K562 (cell line): ENCODE results near the gene RNF175. TPM values are rescaled to one million over a fixed set of nuclear protein-coding genes. Genes with fewer than 3 reads are reported as not detected.

ENCODE experiments used
- ATAC-seq: fragments of 200-7000 bp; cut with Tn5 transposase; 3 replicates; pipeline ENCODE4 v1.9.1; 2020; ENCODE audit warnings: moderate library complexity
- BruUV-seq: library from RNA; stranded (reverse); fragments of 400-500 nt; replicated peaks from 2 replicates; lab custom pipeline; 2021; lab: Mats Ljungman, UMichigan
- CTCF ChIA-PET: fragments of 300-600 bp; formaldehyde crosslinking; extraction: SDS; loops from one replicate; lab custom pipeline; 2021; ENCODE audit warnings: low intra/inter-chr PET ratio; lab: Yijun Ruan, JAX
- POLR2A ChIA-PET: fragments of 300-600, 350-650 bp; sonication (Branson Sonifier 250); formaldehyde crosslinking; extraction: SDS; loops from one replicate; lab custom pipeline; 2021; ENCODE audit warnings: antibody characterized with exemption, inconsistent platforms; lab: Yijun Ruan, JAX
- DNase-seq, 4 experiments: peaks; one replicate each; pipeline versions ENCODE4 v3.0.0 to v3.0.0-alpha.2; 2011 to 2018; ENCODE audit warnings: low spot score in 3 of 4, mixed read lengths in 3 of 4; ENCODE audit errors: extremely low read depth in 1 of 4
- FAIRE-seq: peaks from 2 replicates; lab custom pipeline; 2011; peaks lifted over from hg19 to GRCh38; lab: Jason Lieb, UNC
- H2AFZ ChIP-seq: 2 replicates; pipeline ENCODE4 v1.6.0; 2011; ENCODE audit warnings: low read depth, low read length, control low read depth, inconsistent platforms
- H3K27ac ChIP-seq: fragments of 200-600 bp; 3 replicates; pipeline ENCODE4 v1.8.0; 2011; ENCODE audit warnings: low read depth, mild to moderate bottlenecking, control low read depth, inconsistent platforms, low read length, moderate library complexity, mixed read lengths; ENCODE audit errors: extremely low read depth
- H3K27me3 ChIP-seq, 2 experiments: fragments of 300-600 bp in 1 of 2; 2 replicates in 1 of 2; 3 replicates in 1 of 2; pipeline versions ENCODE4 v1.6.0 to v1.8.0; 2011; ENCODE audit warnings: inconsistent platforms in 2 of 2, low read length in 2 of 2, mild to moderate bottlenecking in 1 of 2, mixed read lengths in 1 of 2, moderate library complexity in 1 of 2; ENCODE audit not compliant: control insufficient read depth in 2 of 2, insufficient read depth in 2 of 2
- H3K36me3 ChIP-seq: fragments of 300-600 bp; 3 replicates; pipeline ENCODE4 v1.8.0; 2011; ENCODE audit warnings: mild to moderate bottlenecking, low read length, inconsistent platforms; ENCODE audit not compliant: control insufficient read depth, insufficient read depth
- H3K4me1 ChIP-seq, 2 experiments: fragments of 200-600 bp in 1 of 2; replicated peaks in 1 of 2; 2 replicates in 1 of 2; 3 replicates in 1 of 2; pipeline versions ENCODE4 v1.5.1 to v1.8.0; 2011; ENCODE audit warnings: inconsistent platforms in 2 of 2, low read length in 2 of 2, mild to moderate bottlenecking in 1 of 2, mixed read lengths in 1 of 2, moderate library complexity in 1 of 2; ENCODE audit not compliant: control insufficient read depth in 2 of 2, insufficient read depth in 2 of 2
- H3K4me2 ChIP-seq: 2 replicates; pipeline ENCODE4 v1.6.1; 2011; ENCODE audit warnings: low read length, control low read depth, inconsistent platforms, mixed read lengths; ENCODE audit not compliant: insufficient read depth
- H3K4me3 ChIP-seq: fragments of 200-600 bp; sonication (generic), shearing (Covaris generic); 2 replicates; pipeline ENCODE4 v1.5.1; 2016; ENCODE audit warnings: control low read depth, inconsistent platforms
- H3K79me2 ChIP-seq: fragments of 200-600 bp; 3 replicates; pipeline ENCODE4 v1.8.0; 2011; ENCODE audit warnings: low read length, inconsistent platforms; ENCODE audit not compliant: control insufficient read depth, insufficient read depth
- H3K9ac ChIP-seq, 2 experiments: 2 replicates each; pipeline versions ENCODE4 v1.6.0 to v1.6.1; 2011; ENCODE audit warnings: low read depth in 2 of 2, low read length in 2 of 2, control low read depth in 1 of 2, inconsistent platforms in 1 of 2, mild to moderate bottlenecking in 1 of 2, mixed read lengths in 1 of 2; ENCODE audit not compliant: insufficient read depth in 1 of 2
- H3K9me1 ChIP-seq: one replicate; pipeline ENCODE4 v1.6.0; 2011; ENCODE audit warnings: inconsistent platforms, mild to moderate bottlenecking, low read length, moderate library complexity; ENCODE audit not compliant: control insufficient read depth, insufficient read depth
- H3K9me3 ChIP-seq: replicated peaks from 2 replicates; pipeline ENCODE4 v1.5.1; 2011; ENCODE audit warnings: low read depth, low read length, inconsistent platforms; ENCODE audit not compliant: control insufficient read depth, insufficient read depth
- H4K20me1 ChIP-seq: replicated peaks from 2 replicates; pipeline ENCODE4 v1.6.1; 2011; ENCODE audit warnings: low read length, inconsistent platforms, mixed read lengths; ENCODE audit not compliant: control insufficient read depth, insufficient read depth
- ADNP ChIP-seq: fragments of 200-800 bp; sonication (Bioruptor generic); IDR thresholded peaks from 2 replicates; pipeline ENCODE4 v1.6.1; 2016; ENCODE audit warnings: missing genetic modification characterization, missing compliant biosample characterization
- CBFB ChIP-seq: sonication (generic); formaldehyde crosslinking; IDR thresholded peaks from 2 replicates; pipeline ENCODE4 v1.4.0; 2020; ENCODE audit warnings: mild to moderate bottlenecking, missing genetic modification reagents
- CHCHD3 ChIP-seq: fragments of 250-450 bp; sonication (Bioruptor Pico); IDR thresholded peaks from 2 replicates; pipeline ENCODE4 v2.1.2; 2022; ENCODE audit warnings: mild to moderate bottlenecking
- CHD1 ChIP-seq: fragments of 200-600 bp; sonication (generic); IDR thresholded peaks from one replicate; pipeline ENCODE4 v1.6.1; 2012; ENCODE audit warnings: mild to moderate bottlenecking, moderate library complexity, low read length, inconsistent platforms
- DNMT1 ChIP-seq: fragments of 450-650 bp; IDR thresholded peaks from 2 replicates; pipeline ENCODE4 v1.6.1; 2016; ENCODE audit warnings: antibody characterized with exemption, mild to moderate bottlenecking
- ETS2 ChIP-seq: IDR thresholded peaks from 2 replicates; pipeline ENCODE4 v1.6.1; 2016; ENCODE audit warnings: borderline replicate concordance, missing genetic modification characterization, mild to moderate bottlenecking, moderate library complexity, missing compliant biosample characterization; ENCODE audit not compliant: poor library complexity, severe bottlenecking
- FOXM1 ChIP-seq, 2 experiments: fragments of 450-650 bp in 1 of 2; sonication (generic) in 1 of 2; formaldehyde crosslinking in 1 of 2; IDR thresholded peaks; 2 replicates each; pipeline versions ENCODE4 v1.6.1 to v1.9.0; 2017 to 2022; ENCODE audit warnings: low read depth in 2 of 2, mild to moderate bottlenecking in 2 of 2, missing genetic modification reagents in 1 of 2, moderate library complexity in 1 of 2
- KAT7 ChIP-seq: sonication (generic); formaldehyde crosslinking; IDR thresholded peaks from 2 replicates; pipeline ENCODE4 v1.8.0; 2022; ENCODE audit warnings: missing genetic modification reagents, mild to moderate bottlenecking, borderline replicate concordance
- MED1 ChIP-seq: sonication (generic); formaldehyde crosslinking; IDR thresholded peaks from 2 replicates; pipeline ENCODE4 v1.8.1; 2023; ENCODE audit warnings: missing genetic modification reagents, borderline replicate concordance
- MXI1 ChIP-seq: IDR thresholded peaks from 2 replicates; pipeline ENCODE4 v1.6.1; 2011; ENCODE audit warnings: low read depth, mild to moderate bottlenecking, improper control_type of control experiment, low read length
- NFATC3 ChIP-seq: fragments of 450-650 bp; IDR thresholded peaks from 2 replicates; pipeline ENCODE4 v1.6.1; 2017; ENCODE audit warnings: mild to moderate bottlenecking
- NFIC ChIP-seq: fragments of 450-650 bp; IDR thresholded peaks from 2 replicates; pipeline ENCODE4 v1.6.1; 2017; ENCODE audit warnings: mild to moderate bottlenecking, inconsistent platforms
- POLR2AphosphoS5 ChIP-seq: IDR thresholded peaks from 2 replicates; pipeline ENCODE4 v1.6.1; 2011; ENCODE audit warnings: mild to moderate bottlenecking, low read depth, low read length, moderate library complexity; ENCODE audit not compliant: control insufficient read depth, insufficient read depth
- RFX5 ChIP-seq: IDR thresholded peaks from 2 replicates; pipeline ENCODE4 v1.6.1; 2011; ENCODE audit warnings: low read depth, mild to moderate bottlenecking, improper control_type of control experiment, low read length
- ZKSCAN1 ChIP-seq: fragments of 150-350 bp; IDR thresholded peaks from 2 replicates; pipeline ENCODE4 v1.6.1; 2016; ENCODE audit warnings: low read depth, low read length
- ZNF140 ChIP-seq: fragments of 250-450 bp; sonication (Bioruptor Pico); IDR thresholded peaks from 2 replicates; pipeline ENCODE4 v1.8.0; 2021; ENCODE audit warnings: moderate library complexity, mild to moderate bottlenecking, inconsistent platforms
- ZNF197 ChIP-seq: fragments of 200-800 bp; sonication (Bioruptor generic); IDR thresholded peaks from 2 replicates; pipeline ENCODE4 v1.6.1; 2016; ENCODE audit warnings: low read depth, missing genetic modification characterization, missing compliant biosample characterization
- ZNF551 ChIP-seq: fragments of 250-450 bp; sonication (Bioruptor Pico); IDR thresholded peaks from 2 replicates; pipeline ENCODE4 v1.5.0; 2021; ENCODE audit warnings: mild to moderate bottlenecking, moderate library complexity
- ZNF785 ChIP-seq: fragments of 250-450 bp; sonication (Bioruptor Pico); IDR thresholded peaks from 2 replicates; pipeline ENCODE4 v1.4.0; 2020; ENCODE audit warnings: mild to moderate bottlenecking
- WGBS: fragments of 100-300 bp; shearing (Covaris generic); methylation state at CpG from one replicate; pipeline ENCODE4 v1.1.6; 2016; ENCODE audit warnings: low coverage, mixed read lengths; ENCODE audit not compliant: insufficient coverage; ENCODE audit errors: missing lambda C conversion rate; 5-methylcytosine and 5-hydroxymethylcytosine counted together
- in situ Hi-C: fragments of 300-500 bp; cut with MboI; formaldehyde crosslinking; loops from 4 replicates; pipeline ENCODE4 v1.15.0; 2018; ENCODE audit warnings: inconsistent platforms, mixed read lengths
- intact Hi-C: fragments of 100-400 bp; cut with micrococcal nuclease; formaldehyde crosslinking; loops from 2 replicates; pipeline ENCODE4 v1.14.2; 2022
- polyA plus RNA-seq, 8 experiments: library from polyadenylated mRNA; depleted of rRNA in 4 of 8; stranded (reverse) in 5 of 8; unstranded in 3 of 8; fragments of >200 nt; fragmentation: Nextera tagmentation in 2 of 8; fragmentation: Illumina TruSeq in 1 of 8; extraction: Ambion mirVana in 2 of 8; extraction: Trizol in 1 of 8; gene quantifications; 2 replicates each; pipeline versions ENCODE4 v1.2.1 to v1.2.3, GENCODE V29; 2011 to 2014; ENCODE audit warnings: inconsistent platforms in 1 of 8, missing spikeins in 1 of 8
- total RNA-seq, 7 experiments: library from RNA; depleted of rRNA in 6 of 7; stranded (reverse); fragments of >200 nt in 6 of 7; fragmentation: Illumina TruSeq in 2 of 7; extraction: Trizol in 2 of 7; gene quantifications; 2 replicates each; pipeline versions ENCODE4 v1.2.1 to v1.2.3, GENCODE V29; 2011 to 2021; ENCODE audit warnings: low replicate concordance in 1 of 7

The RNF175 gene
- total and polyA plus RNA-seq, 9 of the 15 experiments (the other 6 are each of a cell fraction or from before 2014, with no cell fraction given): not detected

GRCh38 chr4:153679486-153679885, 80.3 kb downstream of the RNF175 start:
- intact Hi-C loops (no loop called here), in situ Hi-C loops (no loop called here)
- Histone ChIP-seq H3K9me3 (no peaks in the 10 kb centered on the region), H3K4me2 (no peak overlapping the region), H3K4me1 (peaks cover 0 to 8% of the 10 kb centered on the region in 2 experiments; a peak in 2 of 5 replicates), H3K27ac (no peak overlapping the region), H3K36me3 (no peaks in the 10 kb centered on the region), H3K27me3 (peaks cover 17 to 20% of the 10 kb centered on the region in 2 experiments), H3K9me1 (no peaks in the 10 kb centered on the region), H3K79me2 (no peaks in the 10 kb centered on the region), H4K20me1 (no peaks in the 10 kb centered on the region), H3K4me3 (no peak overlapping the region), H3K9ac (no peak overlapping the region), H2AFZ (no peak overlapping the region)
- TF ChIP-seq NFIC (peak; percentile 30; the same call in 1 of the 2 replicates), ADNP (tag) (no peak), MXI1 (no peak), ZNF785 (no peak), ETS2 (tag) (no peak)
- POLR2A ChIA-PET: no interaction called here
- DNase-seq: no peak
- CTCF ChIA-PET: no interaction called here
- no peak for FAIRE-seq
- whole genome bisulfite sequencing: 0% methylated on average over 6 of the region's 6 CpGs
- no peak for ATAC-seq
- no TSS peak for BruUV-seq

GRCh38 chr4:153676984-153677383, 82.8 kb downstream of the RNF175 start:
- no peaks in the 10 kb centered on the region for H3K4me1 ChIP-seq
- FAIRE-seq (no peak), ATAC-seq (no peak), DNase-seq (no peak)
- ChIA-PET CTCF (no interaction called here), POLR2A (no interaction called here)
- no TSS peak for BruUV-seq
- H3K9me1 ChIP-seq: no peaks in the 10 kb centered on the region
- in situ Hi-C loops: no loop called here
- no peak overlapping the region for H3K27ac ChIP-seq
- no peak overlapping the region for H2AFZ ChIP-seq
- H3K4me3 ChIP-seq: no peak overlapping the region
- H3K9me3 ChIP-seq: no peaks in the 10 kb centered on the region; the same call in 1 of the 2 replicates
- H3K4me2 ChIP-seq: no peak overlapping the region
- H3K79me2 ChIP-seq: no peaks in the 10 kb centered on the region
- H3K27me3 ChIP-seq: peaks cover 0 to 2% of the 10 kb centered on the region in 2 experiments; a peak in 1 of 5 replicates
- WGBS: 0% methylated on average over 1 of the region's 1 CpG
- no peak overlapping the region for H3K9ac ChIP-seq
- no peaks in the 10 kb centered on the region for H3K36me3 ChIP-seq
- no peaks in the 10 kb centered on the region for H4K20me1 ChIP-seq
- intact Hi-C loops: no loop called here
- TF ChIP-seq ZNF140 (CRISPR knock-in tag): no peak
- TF ChIP-seq MED1 (CRISPR knock-in tag): no peak
- TF ChIP-seq NFATC3: no peak
- no peak for TF ChIP-seq ZNF197
- no peak for TF ChIP-seq CHCHD3 (CRISPR knock-in tag)
- TF ChIP-seq CHD1: no peak
- TF ChIP-seq POLR2AphosphoS5: no peak
- TF ChIP-seq KAT7 (CRISPR knock-in tag): no peak
- no peak for TF ChIP-seq CBFB (CRISPR knock-in tag)
- TF ChIP-seq ZNF551: no peak
- TF ChIP-seq RFX5: no peak
- TF ChIP-seq FOXM1 (IDR thresholded peaks at IDR 0.05; ENCODE audit: low read depth): no peak
- TF ChIP-seq FOXM1 (CRISPR knock-in tag; IDR thresholded peaks at IDR 0.05; ENCODE audit: low read depth): no peak
- no peak for TF ChIP-seq ZKSCAN1
- no peak for TF ChIP-seq DNMT1
